Spleen (tissue), 7 donors: Measurements from ENCODE around the gene GOPC.

Experiments
- CTCF ChIP-seq, 11 experiments: fragments of 200-600 bp in 7 of 11; fragments of 450-650 bp in 4 of 11; sonication (generic) in 4 of 11; IDR thresholded peaks in 8 of 11; conservative IDR thresholded peaks in 3 of 11; 1 replicate in 7 of 11; 2 replicates in 4 of 11; pipeline versions ENCODE4 v1.4.0 to v1.8.0; 2016 to 2021; ENCODE audit warnings: antibody characterized with exemption in 11 of 11, inconsistent platforms in 4 of 11, mild to moderate bottlenecking in 1 of 11
- POLR2A ChIP-seq, 3 donors: fragments of 450-650 bp; IDR thresholded peaks; one replicate each; pipeline ENCODE4 v1.5.1; 2017; ENCODE audit warnings: antibody characterized with exemption in 3 of 3, mild to moderate bottlenecking in 1 of 3
- donor health status: DM: no; HTN: no; CAD: no; lungs with moderate emphysema.
- donor health status: DM: no; HTN: no; CAD: no.
- donor health status: DM: no; HTN: no; CAD: no.

- TF ChIP-seq CTCF (IDR thresholded peaks at IDR 0.05 in 8 of 11, conservative IDR thresholded peaks at IDR 0.05 in 3 of 11) (no peak), POLR2A (IDR thresholded peaks at IDR 0.05) (no peak)
These were observed 22.7 kb upstream of the GOPC start for GRCh38 chr6:117624869-117625481.
